Stimulated activated CD8-positive, alpha-beta memory T cell treated with anti-CD3 and anti-CD28 coated beads, Interleukin-7, amount 100 ng/mL, for 1 hour (primary cell): Measurements from ENCODE around the gene MOV10L1.

Experiments
- DNase-seq, 2 donors: peaks; one replicate each; pipeline ENCODE4 v3.0.0-alpha.2; 2020; ENCODE audit warnings: low read depth in 2 of 2

The MOV10L1 gene

GRCh38 chr22:50175921-50176849 lies 86.4 kb downstream of the MOV10L1 start:
- DNase-seq, result no peak

GRCh38 chr22:50176850-50177536 lies 87.2 kb downstream of the MOV10L1 start:
- no peak for DNase-seq

GRCh38 chr22:50177537-50178470 lies 88.0 kb downstream of the MOV10L1 start:
- DNase-seq, result no peak

GRCh38 chr22:50178471-50178864 lies 88.7 kb downstream of the MOV10L1 start:
- DNase-seq, result no peak

- no peak for DNase-seq
These were observed 89.4 kb downstream of the MOV10L1 start for GRCh38 chr22:50178871-50179869.

GRCh38 chr22:50179937-50180726 lies 90.3 kb downstream of the MOV10L1 start:
- DNase-seq, result no peak

GRCh38 chr22:50180727-50181521 lies 91.1 kb downstream of the MOV10L1 start:
- no peak for DNase-seq

- DNase-seq, result no peak
These were observed 92.6 kb downstream of the MOV10L1 start for GRCh38 chr22:50182176-50183081.

GRCh38 chr22:50183141-50183971 lies 93.5 kb downstream of the MOV10L1 start:
- no peak for DNase-seq

- DNase-seq, result no peak
These were observed 94.4 kb downstream of the MOV10L1 start for GRCh38 chr22:50184004-50184901.

- DNase-seq, result no peak
These were observed 95.1 kb downstream of the MOV10L1 start for GRCh38 chr22:50184902-50185374.

- peak; percentile 69 to 76 for DNase-seq
These were observed 95.7 kb downstream of the MOV10L1 start, which contains the start of gene TRABD for GRCh38 chr22:50185375-50186087. Gene TRABD, plus strand, starts transcription at chr22:50185913. Its CDS starts 7,148 bp downstream, at chr22:50193061.

- no peak for DNase-seq
These were observed 96.4 kb downstream of the MOV10L1 start for GRCh38 chr22:50186181-50186714.

- no peak for DNase-seq
These were observed 97.1 kb downstream of the MOV10L1 start for GRCh38 chr22:50186761-50187523.
